DND-41 (cell line): ENCODE data around the gene MADCAM1.

Experiments used
- CTCF ChIP-seq: IDR thresholded peaks from 2 replicates; pipeline ENCODE4 v1.5.1; 2012; ENCODE audit warnings: borderline replicate concordance, low read length, moderate library complexity, mild to moderate bottlenecking; ENCODE audit not compliant: poor library complexity, severe bottlenecking; ENCODE audit errors: extremely low read depth
- EZH2 ChIP-seq: IDR thresholded peaks from 3 replicates; pipeline ENCODE4 v1.6.1; 2012; ENCODE audit warnings: borderline replicate concordance, low read depth, mild to moderate bottlenecking, moderate library complexity, low read length, inconsistent platforms; ENCODE audit not compliant: severe bottlenecking

DNA sequence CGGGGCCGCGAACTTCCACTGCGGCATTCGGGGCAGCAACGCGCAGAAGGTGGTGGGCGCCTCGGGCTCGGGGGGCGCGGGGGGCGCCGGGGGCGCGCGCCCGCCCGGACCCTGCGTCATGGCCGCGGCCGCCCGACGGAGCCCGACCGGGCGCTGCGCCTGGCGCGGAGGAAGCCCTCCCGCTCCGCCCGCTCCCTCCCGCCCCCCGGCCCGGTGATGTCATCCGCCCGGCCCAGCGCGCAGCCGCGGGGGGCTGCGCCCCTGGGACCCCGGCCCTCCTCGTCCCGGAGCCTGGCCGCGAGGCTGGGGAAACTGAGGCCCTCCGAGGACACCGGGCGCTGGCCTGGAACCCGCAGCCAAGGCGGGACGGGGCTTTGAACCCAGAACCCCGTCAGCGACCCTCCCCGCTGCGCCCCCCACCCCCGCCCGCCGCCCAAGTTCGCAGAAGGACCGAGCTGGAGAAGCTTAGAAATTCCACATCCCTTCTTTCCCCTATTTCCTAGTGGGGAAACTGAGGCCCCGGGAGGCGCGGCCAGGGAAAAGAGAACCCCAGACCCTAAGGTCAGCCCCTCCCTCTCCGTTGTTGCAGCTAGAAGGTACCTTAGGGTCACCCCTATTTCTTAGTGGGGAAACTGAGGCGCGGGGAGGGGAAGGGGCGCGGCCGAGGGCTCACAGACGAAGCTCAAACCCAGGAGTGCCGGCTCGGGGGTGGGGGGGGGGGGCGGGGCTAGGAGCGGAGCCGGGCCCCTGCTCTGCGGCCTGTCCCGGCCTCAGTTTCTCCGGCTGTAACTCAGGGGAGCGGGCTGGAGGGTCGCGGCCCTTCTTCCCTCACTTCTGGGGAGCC lies 35.2 kb upstream of the MADCAM1 start, which contains the start of gene SHC2:
- TF ChIP-seq CTCF: no peak
- TF ChIP-seq EZH2: no peak
